Neural progenitor cell (in vitro differentiated cells): ENCODE results near the gene ABCC2. TPM values are rescaled to one million over a fixed set of nuclear protein-coding genes. Genes with fewer than 3 reads are reported as not detected.
"Not testable (repeated sequence)": the region's sequence is repeated elsewhere in the genome, so short reads cannot be mapped to it uniquely, and the experiment has no call there.

Source experiments
- DNase-seq: peaks from one replicate; pipeline ENCODE4 v3.0.0-alpha.2; 2016; ENCODE audit warnings: low spot score
- H2AFZ ChIP-seq: fragments of 200-600 bp; sonication (generic); replicated peaks from 2 replicates; pipeline ENCODE4 v1.6.1; 2016; ENCODE audit warnings: antibody characterized with exemption
- H3F3A ChIP-seq: fragments of 200-600 bp; sonication (generic); 2 replicates; pipeline ENCODE4 v1.6.1; 2016; ENCODE audit warnings: antibody characterized with exemption, low read depth
- H3K27ac ChIP-seq: fragments of 200-600 bp; sonication (generic); 2 replicates; pipeline ENCODE4 v1.5.1; 2016; ENCODE audit warnings: mild to moderate bottlenecking
- H3K27me3 ChIP-seq: fragments of 200-600 bp; sonication (generic); 2 replicates; pipeline ENCODE4 v1.6.1; 2016; ENCODE audit warnings: mild to moderate bottlenecking, moderate library complexity
- H3K36me3 ChIP-seq: fragments of 200-600 bp; sonication (generic); 2 replicates; pipeline ENCODE4 v1.5.1; 2016
- H3K4me1 ChIP-seq: fragments of 200-600 bp; sonication (generic); 2 replicates; pipeline ENCODE4 v1.6.1; 2016; ENCODE audit warnings: mixed run types
- H3K4me2 ChIP-seq: fragments of 200-600 bp; sonication (generic); 2 replicates; pipeline ENCODE4 v1.6.1; 2016
- H3K4me3 ChIP-seq: fragments of 200-600 bp; sonication (generic); 2 replicates; pipeline ENCODE4 v1.5.1; 2016
- H3K79me2 ChIP-seq: fragments of 200-600 bp; sonication (generic); 2 replicates; pipeline ENCODE4 v1.6.1; 2016; ENCODE audit warnings: low read depth
- H3K9ac ChIP-seq: fragments of 200-600 bp; sonication (generic); 2 replicates; pipeline ENCODE4 v1.6.1; 2016
- H3K9me3 ChIP-seq: fragments of 200-600 bp; sonication (generic); 2 replicates; pipeline ENCODE4 v1.5.1; 2016; ENCODE audit warnings: low read depth
- H4K20me1 ChIP-seq: fragments of 200-600 bp; sonication (generic); 2 replicates; pipeline ENCODE4 v1.6.1; 2016; ENCODE audit warnings: low read depth
- H3K27ac Mint-ChIP-seq: 3 replicates; pipeline ENCODE4 v1.8.0; 2021; ENCODE audit warnings: mixed read lengths
- H3K27me3 Mint-ChIP-seq: 2 replicates; pipeline ENCODE4 v1.8.0; 2022; ENCODE audit warnings: low read depth, mild to moderate bottlenecking, inconsistent platforms, moderate library complexity, mixed read lengths; ENCODE audit not compliant: insufficient read depth
- H3K36me3 Mint-ChIP-seq: 3 replicates; pipeline ENCODE4 v1.8.0; 2021; ENCODE audit warnings: mixed read lengths
- H3K4me1 Mint-ChIP-seq: 3 replicates; pipeline ENCODE4 v1.8.0; 2021; ENCODE audit warnings: mixed read lengths
- H3K4me3 Mint-ChIP-seq: 3 replicates; pipeline ENCODE4 v1.8.0; 2021; ENCODE audit warnings: mild to moderate bottlenecking, moderate library complexity, mixed read lengths
- H3K9me3 Mint-ChIP-seq: 3 replicates; pipeline ENCODE4 v1.8.0; 2020; ENCODE audit warnings: mixed read lengths
- CTCF ChIP-seq: fragments of 200-600 bp; sonication (generic); IDR thresholded peaks from 2 replicates; pipeline ENCODE4 v1.5.1; 2017; ENCODE audit warnings: antibody characterized with exemption, mild to moderate bottlenecking
- EZH2 ChIP-seq: fragments of 200-600 bp; sonication (generic); IDR thresholded peaks from 2 replicates; pipeline ENCODE4 v1.6.1; 2017; ENCODE audit warnings: antibody characterized with exemption, mild to moderate bottlenecking, moderate library complexity
- EZH2phosphoT487 ChIP-seq: fragments of 200-600 bp; sonication (generic); IDR thresholded peaks from 2 replicates; pipeline ENCODE4 v1.6.1; 2017; ENCODE audit warnings: antibody characterized with exemption
- total RNA-seq: library from RNA; depleted of rRNA; stranded (reverse); fragments of >200 nt; gene quantifications from 2 replicates; pipeline ENCODE4 v1.2.3, GENCODE V29; 2015; ENCODE audit warnings: low replicate concordance

ABCC2 gene
- total RNA-seq, 1 donor from 2014 or later = 0.26 TPM

GRCh38 chr10:99881371-99881770, 98.9 kb downstream of the ABCC2 start:
- H3K4me3 Mint-ChIP-seq = no peak overlapping the region
- no peaks in the 10 kb centered on the region for H3F3A ChIP-seq
- no peak overlapping the region for H3K9ac ChIP-seq
- H3K79me2 ChIP-seq = no peaks in the 10 kb centered on the region
- no peak overlapping the region for H3K4me2 ChIP-seq
- no peaks in the 10 kb centered on the region for H3K9me3 ChIP-seq
- TF ChIP-seq CTCF (no peak), EZH2phosphoT487 (no peak), EZH2 (no peak)
- no peak overlapping the region for H2AFZ ChIP-seq
- no peaks in the 10 kb centered on the region for H3K4me1 Mint-ChIP-seq
- H3K27ac Mint-ChIP-seq = no peak overlapping the region
- H3K27me3 Mint-ChIP-seq = peaks cover 5% of the 10 kb centered on the region
- H3K4me1 ChIP-seq = no peaks in the 10 kb centered on the region
- no peak overlapping the region for H3K4me3 ChIP-seq
- H3K36me3 Mint-ChIP-seq = peaks cover 62% of the 10 kb centered on the region
- DNase-seq = no peak
- no peaks in the 10 kb centered on the region for H3K9me3 Mint-ChIP-seq
- no peak overlapping the region for H3K27ac ChIP-seq
- H4K20me1 ChIP-seq = no peaks in the 10 kb centered on the region
- peaks cover 3% of the 10 kb centered on the region for H3K36me3 ChIP-seq
- H3K27me3 ChIP-seq = no peaks in the 10 kb centered on the region

GRCh38 chr10:99883523-99883922, 101.1 kb downstream of the ABCC2 start:
- peaks cover 53% of the 10 kb centered on the region for H3K36me3 Mint-ChIP-seq
- no peaks in the 10 kb centered on the region for H4K20me1 ChIP-seq
- no peak overlapping the region for H2AFZ ChIP-seq
- H3K27me3 ChIP-seq = no peaks in the 10 kb centered on the region
- H3K4me3 ChIP-seq = no peak overlapping the region
- no peak overlapping the region for H3K9ac ChIP-seq
- no peak overlapping the region for H3K4me2 ChIP-seq
- H3K27me3 Mint-ChIP-seq = peaks cover 3% of the 10 kb centered on the region
- H3K4me1 Mint-ChIP-seq = no peaks in the 10 kb centered on the region
- no peaks in the 10 kb centered on the region for H3K9me3 Mint-ChIP-seq
- no peak overlapping the region for H3K4me3 Mint-ChIP-seq
- H3F3A ChIP-seq = no peaks in the 10 kb centered on the region
- TF ChIP-seq EZH2phosphoT487 (no peak), EZH2 (no peak), CTCF (no peak)
- H3K36me3 ChIP-seq = no peaks in the 10 kb centered on the region
- no peaks in the 10 kb centered on the region for H3K4me1 ChIP-seq
- no peaks in the 10 kb centered on the region for H3K9me3 ChIP-seq
- no peak overlapping the region for H3K27ac Mint-ChIP-seq
- H3K79me2 ChIP-seq = no peaks in the 10 kb centered on the region
- no peak for DNase-seq
- no peak overlapping the region for H3K27ac ChIP-seq

- Mint-ChIP-seq H3K9me3 (no peaks in the 10 kb centered on the region), H3K36me3 (peaks cover 46% of the 10 kb centered on the region), H3K4me3 (no peak overlapping the region), H3K4me1 (no peaks in the 10 kb centered on the region), H3K27me3 (peaks cover 3% of the 10 kb centered on the region), H3K27ac (no peak overlapping the region)
- TF ChIP-seq EZH2 (no peak), CTCF (no peak), EZH2phosphoT487 (no peak)
- Histone ChIP-seq H3K9me3 (no peaks in the 10 kb centered on the region), H3K36me3 (peaks cover 24% of the 10 kb centered on the region), H3K27me3 (no peaks in the 10 kb centered on the region), H3K9ac (no peak overlapping the region), H4K20me1 (no peaks in the 10 kb centered on the region), H3K4me1 (no peaks in the 10 kb centered on the region), H3K4me2 (no peak overlapping the region), H3K79me2 (no peaks in the 10 kb centered on the region), H2AFZ (no peak overlapping the region), H3K27ac (no peak overlapping the region), H3F3A (peaks cover 4% of the 10 kb centered on the region), H3K4me3 (no peak overlapping the region)
- no peak for DNase-seq
These were observed 106.2 kb downstream of the ABCC2 start for GRCh38 chr10:99888622-99889021.

- Mint-ChIP-seq H3K4me1 (no peaks in the 10 kb centered on the region), H3K36me3 (peaks cover 56% of the 10 kb centered on the region), H3K9me3 (no peaks in the 10 kb centered on the region), H3K27ac (no peak overlapping the region), H3K4me3 (no peak overlapping the region), H3K27me3 (no peaks in the 10 kb centered on the region)
- TF ChIP-seq EZH2 (no peak), EZH2phosphoT487 (no peak), CTCF (no peak)
- DNase-seq = no peak
- Histone ChIP-seq H2AFZ (no peak overlapping the region), H4K20me1 (no peaks in the 10 kb centered on the region), H3K4me3 (no peak overlapping the region), H3K27ac (no peak overlapping the region), H3K79me2 (no peaks in the 10 kb centered on the region), H3F3A (peaks cover 4% of the 10 kb centered on the region), H3K9ac (no peak overlapping the region), H3K27me3 (no peaks in the 10 kb centered on the region), H3K36me3 (peaks cover 42% of the 10 kb centered on the region), H3K4me1 (no peaks in the 10 kb centered on the region), H3K9me3 (no peaks in the 10 kb centered on the region), H3K4me2 (no peak overlapping the region)
These were observed 112.2 kb downstream of the ABCC2 start for GRCh38 chr10:99894613-99895012.

GRCh38 chr10:99895066-99895465, 112.6 kb downstream of the ABCC2 start:
- H3K4me3 ChIP-seq, H2AFZ ChIP-seq, H4K20me1 ChIP-seq, H3K9me3 Mint-ChIP-seq, H3K27ac ChIP-seq, H3K27me3 ChIP-seq, H3K4me1 ChIP-seq, H3K4me1 Mint-ChIP-seq, H3K4me3 Mint-ChIP-seq, H3K79me2 ChIP-seq, H3K27ac Mint-ChIP-seq, H3K9me3 ChIP-seq, H3K4me2 ChIP-seq, H3F3A ChIP-seq, H3K9ac ChIP-seq, DNase-seq, H3K27me3 Mint-ChIP-seq: not testable (repeated sequence)
- peaks cover 38% of the 10 kb centered on the region for H3K36me3 ChIP-seq
- peaks cover 58% of the 10 kb centered on the region for H3K36me3 Mint-ChIP-seq
